Measurements from ENCODE around the gene ARHGAP26. TPM values are rescaled to one million over a fixed set of nuclear protein-coding genes. Genes with fewer than 3 reads are reported as not detected.

Gene ARHGAP26
- total RNA-seq, 1 donor from 2014 or later: 14.1 TPM

- Mint-ChIP-seq H3K27me3 (ENCODE audit: unreplicated experiment) (no peaks in the 10 kb centered on the region), H3K9me3 (ENCODE audit: unreplicated experiment) (no peaks in the 10 kb centered on the region), H3K4me1 (ENCODE audit: unreplicated experiment) (peaks cover 5% of the 10 kb centered on the region), H3K4me3 (ENCODE audit: unreplicated experiment) (no peak overlapping the region), H3K27ac (ENCODE audit: unreplicated experiment) (no peak overlapping the region), H3K36me3 (ENCODE audit: unreplicated experiment) (no peaks in the 10 kb centered on the region)
- no peak for DNase-seq (ENCODE audit: extremely low spot score, unreplicated experiment)
- TF ChIP-seq CTCF (IDR thresholded peaks at IDR 0.05): no peak
Observed at GRCh38 chr5:142847898-142848790, 78.0 kb downstream of the ARHGAP26 start.

GRCh38 chr5:142849466-142849865 is 79.3 kb downstream of the ARHGAP26 start:
- H3K27ac Mint-ChIP-seq (ENCODE audit: unreplicated experiment): no peak overlapping the region
- H3K4me1 Mint-ChIP-seq (ENCODE audit: unreplicated experiment): peaks cover 10% of the 10 kb centered on the region
- H3K9me3 Mint-ChIP-seq (ENCODE audit: unreplicated experiment): no peaks in the 10 kb centered on the region
- H3K27me3 Mint-ChIP-seq (ENCODE audit: unreplicated experiment): no peaks in the 10 kb centered on the region
- no peak overlapping the region for H3K4me3 Mint-ChIP-seq (ENCODE audit: unreplicated experiment)
- DNase-seq (ENCODE audit: extremely low spot score, unreplicated experiment): no peak
- no peak for TF ChIP-seq CTCF (IDR thresholded peaks at IDR 0.05)
- H3K36me3 Mint-ChIP-seq (ENCODE audit: unreplicated experiment): no peaks in the 10 kb centered on the region

GRCh38 chr5:142849880-142850279 is 79.7 kb downstream of the ARHGAP26 start:
- Mint-ChIP-seq H3K4me3 (ENCODE audit: unreplicated experiment) (no peak overlapping the region), H3K27ac (ENCODE audit: unreplicated experiment) (no peak overlapping the region), H3K4me1 (ENCODE audit: unreplicated experiment) (peaks cover 10% of the 10 kb centered on the region), H3K27me3 (ENCODE audit: unreplicated experiment) (no peaks in the 10 kb centered on the region), H3K9me3 (ENCODE audit: unreplicated experiment) (no peaks in the 10 kb centered on the region), H3K36me3 (ENCODE audit: unreplicated experiment) (no peaks in the 10 kb centered on the region)
- DNase-seq (ENCODE audit: extremely low spot score, unreplicated experiment): no peak
- no peak for TF ChIP-seq CTCF (IDR thresholded peaks at IDR 0.05)

GRCh38 chr5:142851731-142852130 is 81.6 kb downstream of the ARHGAP26 start:
- Mint-ChIP-seq H3K9me3 (ENCODE audit: unreplicated experiment) (no peaks in the 10 kb centered on the region), H3K4me3 (ENCODE audit: unreplicated experiment) (no peak overlapping the region), H3K27me3 (ENCODE audit: unreplicated experiment) (no peaks in the 10 kb centered on the region), H3K4me1 (ENCODE audit: unreplicated experiment) (peaks cover 7% of the 10 kb centered on the region), H3K27ac (ENCODE audit: unreplicated experiment) (no peak overlapping the region), H3K36me3 (ENCODE audit: unreplicated experiment) (no peaks in the 10 kb centered on the region)
- DNase-seq (ENCODE audit: extremely low spot score, unreplicated experiment): no peak
- TF ChIP-seq CTCF (IDR thresholded peaks at IDR 0.05): no peak

GRCh38 chr5:142852416-142853198 is 82.4 kb downstream of the ARHGAP26 start:
- H3K27me3 Mint-ChIP-seq (ENCODE audit: unreplicated experiment): no peaks in the 10 kb centered on the region
- H3K4me3 Mint-ChIP-seq (ENCODE audit: unreplicated experiment): no peak overlapping the region
- no peak for DNase-seq (ENCODE audit: extremely low spot score, unreplicated experiment)
- H3K4me1 Mint-ChIP-seq (ENCODE audit: unreplicated experiment): peaks cover 9% of the 10 kb centered on the region
- H3K9me3 Mint-ChIP-seq (ENCODE audit: unreplicated experiment): no peaks in the 10 kb centered on the region
- TF ChIP-seq CTCF (IDR thresholded peaks at IDR 0.05): no peak
- no peak overlapping the region for H3K27ac Mint-ChIP-seq (ENCODE audit: unreplicated experiment)
- H3K36me3 Mint-ChIP-seq (ENCODE audit: unreplicated experiment): no peaks in the 10 kb centered on the region

Data from osteocyte (in vitro differentiated cells).